Femur (tissue), 1 donor: ENCODE measurements around the gene IL10RA.

Experiments used
- DNase-seq: peaks from one replicate; pipeline ENCODE4 v3.0.0-alpha.2; 2017

Gene IL10RA

DNA sequence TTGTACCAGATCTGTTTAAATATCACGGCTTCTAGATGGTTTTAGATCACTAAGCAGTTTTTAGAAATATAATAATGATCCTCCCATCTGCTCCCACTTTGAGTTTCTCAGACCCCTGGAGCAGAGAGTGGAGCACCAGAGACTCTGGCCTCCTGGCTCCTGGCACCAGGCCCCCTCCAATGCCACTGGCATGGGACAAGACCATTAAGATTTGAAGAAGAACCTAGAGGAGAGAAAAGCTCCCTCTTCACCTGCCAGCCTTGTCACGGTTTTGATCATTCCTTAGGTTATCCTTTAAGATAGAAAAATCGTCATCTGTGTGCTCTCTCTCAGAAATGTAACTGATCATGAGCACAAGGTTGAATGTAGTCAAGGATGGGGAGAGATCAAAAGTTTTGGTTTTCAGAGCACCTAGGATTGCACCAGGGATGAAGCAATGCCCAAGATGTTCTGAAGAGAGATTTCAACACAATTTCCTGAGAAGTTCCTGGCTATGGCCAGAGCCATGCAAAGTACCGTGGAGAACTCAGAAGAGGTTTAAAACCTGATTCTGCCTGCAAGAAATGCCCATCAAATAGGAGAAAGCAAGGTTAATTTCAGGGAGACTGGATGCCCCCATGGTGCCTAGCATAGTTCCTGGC lies 22.2 kb downstream of the IL10RA start:
- no peak for DNase-seq

DNA sequence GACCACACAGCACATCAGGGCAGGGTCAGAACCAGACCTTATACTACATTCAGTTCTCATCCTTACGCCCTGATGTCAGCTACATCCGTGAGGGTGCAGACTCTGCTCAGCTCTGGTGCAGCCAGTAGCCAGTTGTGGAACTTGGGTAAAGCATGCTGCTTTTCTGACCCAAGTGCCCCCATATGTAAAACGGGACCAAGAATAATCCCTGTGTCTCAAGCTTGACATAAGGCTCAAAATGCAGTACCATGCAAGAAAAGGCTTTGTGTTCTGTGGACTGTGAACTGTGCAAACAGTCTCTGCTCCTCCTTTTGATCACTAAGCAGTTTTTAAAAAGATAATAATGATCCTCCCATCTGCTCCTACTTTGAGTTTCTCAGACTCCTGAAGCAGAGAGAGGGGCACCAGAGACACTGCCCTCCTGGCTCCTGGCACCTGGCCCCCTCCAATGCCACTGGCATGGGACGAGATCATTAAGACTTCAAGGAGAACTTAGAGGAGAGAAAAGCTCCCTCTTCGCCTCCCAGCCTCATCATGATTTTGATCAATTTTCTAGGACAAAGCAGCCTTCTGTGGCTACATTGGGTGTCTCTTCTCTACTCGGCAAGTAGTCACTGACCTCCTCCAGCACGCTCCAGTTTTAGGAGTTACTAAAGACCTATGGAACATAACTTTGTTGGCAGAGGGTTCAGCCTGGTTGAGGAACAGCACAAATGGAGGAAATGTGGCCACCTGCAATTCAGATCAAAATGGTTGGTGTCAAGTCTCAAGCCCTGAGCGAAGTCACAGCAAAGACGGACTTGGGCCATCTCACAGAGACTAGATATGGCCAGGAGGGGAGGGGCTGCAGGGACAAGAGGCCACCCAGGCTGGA lies 23.9 kb downstream of the IL10RA start:
- DNase-seq: no peak

DNA sequence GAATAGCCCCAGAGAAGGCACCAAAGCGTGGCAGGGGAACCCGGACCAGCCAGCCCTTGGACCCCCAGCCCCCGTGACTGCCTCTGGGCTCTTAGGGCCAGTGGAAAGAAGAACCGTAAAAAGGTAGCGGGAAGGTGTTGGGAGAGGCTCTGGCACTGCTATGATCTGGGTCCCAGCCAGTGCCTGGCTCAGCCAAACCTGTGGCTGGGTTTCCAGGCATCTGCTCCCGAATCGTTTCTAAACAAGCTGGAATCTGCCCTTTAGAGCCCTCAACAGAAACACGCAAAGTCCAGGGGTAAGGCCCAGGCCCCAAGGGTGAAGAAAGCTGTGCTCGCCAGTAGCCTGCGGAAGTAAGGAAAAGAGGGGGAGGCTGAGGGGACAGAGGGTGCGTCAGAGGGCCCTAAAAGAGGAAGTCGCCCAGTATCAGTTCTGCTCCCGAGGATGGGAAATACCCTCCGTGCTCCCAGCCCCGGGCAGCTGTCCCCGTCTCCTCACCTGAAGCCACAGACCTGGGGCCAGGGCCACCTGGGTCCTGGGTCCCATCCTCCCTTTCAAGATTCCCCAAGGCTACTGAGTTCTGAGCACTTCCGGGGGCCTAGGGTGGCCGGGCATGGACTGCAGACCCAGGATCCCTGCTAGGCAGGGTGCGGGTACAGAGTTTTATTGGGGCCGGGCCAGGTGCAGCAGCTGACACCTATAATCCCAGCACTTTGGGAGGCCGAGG lies 24.7 kb downstream of the IL10RA start:
- DNase-seq: peak; percentile 71

GRCh38 chr11:118012083-118012669 lies 26.0 kb downstream of the IL10RA start:
- no peak for DNase-seq

DNA sequence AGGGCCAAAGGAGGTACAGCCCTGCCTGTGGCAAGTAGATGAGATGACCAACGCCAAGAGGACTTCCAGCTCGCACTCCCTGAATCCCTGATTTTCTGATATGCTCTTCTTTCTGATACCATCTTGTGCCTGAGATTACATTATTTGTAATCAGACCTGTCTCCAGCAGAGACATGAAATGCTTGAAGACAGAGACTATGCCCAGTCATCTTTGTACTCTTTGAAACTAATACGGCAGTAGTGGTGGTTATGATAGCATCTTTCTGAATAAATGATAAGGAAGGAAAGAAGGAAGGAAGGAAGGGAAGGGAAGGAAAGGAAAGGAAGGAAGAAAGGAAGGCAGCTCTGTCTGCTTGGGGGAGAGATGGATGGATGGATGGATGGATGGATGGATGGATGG lies 27.8 kb downstream of the IL10RA start:
- no peak for DNase-seq

- DNase-seq: no peak
Measured at GRCh38 chr11:118015385-118015841, 29.2 kb downstream of the IL10RA start.

- no peak for DNase-seq
Measured at GRCh38 chr11:118016104-118016503, 29.9 kb downstream of the IL10RA start.

DNA sequence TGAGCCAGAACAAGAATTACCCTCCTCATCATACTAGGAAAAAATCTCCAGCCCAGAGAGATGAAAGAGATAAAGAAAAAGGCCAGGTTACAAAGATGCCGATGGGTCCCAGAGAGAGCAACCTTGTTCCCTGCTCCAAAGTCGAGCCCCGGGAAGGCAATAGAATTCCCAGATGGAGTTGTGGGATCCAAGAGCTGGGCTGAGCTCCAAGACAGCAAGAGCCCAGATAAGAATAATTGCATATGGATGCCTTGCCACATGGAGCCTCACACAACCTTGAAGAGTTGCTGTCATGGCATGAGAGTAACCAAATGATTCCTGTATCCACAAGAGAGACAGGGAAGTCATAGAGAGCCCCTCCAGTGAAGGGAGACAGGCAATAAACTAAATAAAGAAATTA lies 30.9 kb downstream of the IL10RA start:
- DNase-seq: no peak

DNA sequence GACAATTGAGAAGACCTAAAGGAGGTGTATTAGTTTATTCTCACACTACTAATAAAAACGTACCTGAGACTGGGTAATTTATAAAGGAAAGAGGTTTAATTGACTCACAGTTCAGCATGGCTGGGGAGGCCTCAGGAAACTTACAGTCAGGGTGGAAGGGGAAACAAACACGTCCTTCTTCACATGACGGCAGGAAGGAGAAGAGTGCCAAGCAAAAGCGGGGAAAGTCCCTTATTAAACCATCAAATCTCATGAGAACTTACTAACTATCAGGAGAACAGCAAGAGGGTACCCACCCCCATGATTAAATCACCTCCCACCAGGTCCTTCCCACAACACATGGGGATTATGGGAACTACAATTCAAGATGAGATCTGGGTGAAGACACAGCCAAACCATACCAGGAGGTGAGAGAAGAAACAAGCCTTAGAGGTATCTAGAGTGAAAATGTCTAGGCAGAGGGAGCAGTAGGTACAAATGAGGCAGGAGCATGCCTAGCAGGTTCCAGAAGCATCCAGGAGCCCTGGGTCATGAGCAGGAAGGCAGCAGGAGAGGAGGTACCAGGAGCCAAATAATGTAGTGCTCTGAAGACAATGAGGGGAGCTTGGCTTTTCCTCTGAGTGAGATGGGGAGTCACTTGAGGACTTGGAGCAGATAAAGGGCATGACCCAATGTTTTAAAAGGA lies 31.6 kb downstream of the IL10RA start:
- no peak for DNase-seq

DNA sequence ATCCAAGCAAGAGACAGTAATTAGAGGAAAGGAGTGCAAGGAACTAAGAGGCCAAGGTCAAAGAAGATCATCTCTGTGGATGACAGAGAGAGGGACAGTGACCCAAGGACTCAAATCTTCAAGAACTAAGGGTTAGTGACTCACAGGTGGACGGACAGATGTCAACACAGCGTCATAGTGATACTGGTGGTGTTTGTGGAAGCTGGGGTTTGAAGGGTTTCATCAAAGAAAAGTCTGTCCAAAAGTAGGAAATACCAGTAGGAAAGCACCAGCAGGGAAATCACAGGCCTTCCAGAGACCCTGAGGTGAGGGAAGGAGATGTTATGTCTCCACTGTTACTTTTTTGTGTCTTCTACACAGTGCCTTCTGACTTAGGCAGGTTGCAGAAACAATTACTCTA lies 32.2 kb downstream of the IL10RA start:
- DNase-seq: no peak

DNA sequence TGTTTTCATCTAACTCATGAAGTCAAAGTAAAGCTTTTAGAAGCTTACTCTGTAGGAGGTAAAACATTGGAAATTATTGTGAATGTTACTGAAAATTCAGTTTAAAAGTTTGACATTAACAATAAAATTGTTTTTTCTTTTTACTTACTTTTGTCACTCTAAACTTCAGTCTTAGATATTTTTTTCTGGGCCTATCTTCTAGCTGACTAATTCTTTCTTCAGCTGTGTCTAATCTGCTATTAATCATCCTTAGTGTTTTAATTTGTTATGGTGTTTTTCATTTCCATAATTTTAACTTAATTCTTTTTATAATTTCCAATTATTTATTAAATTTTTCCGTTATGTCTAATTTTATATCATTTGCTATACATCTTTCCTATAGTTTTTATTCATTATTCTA lies 35.0 kb downstream of the IL10RA start:
- no peak for DNase-seq

GRCh38 chr11:118027694-118028093 lies 41.5 kb downstream of the IL10RA start:
- DNase-seq: no peak

- DNase-seq: no peak
Measured at GRCh38 chr11:118028626-118029025, 42.4 kb downstream of the IL10RA start.

- no peak for DNase-seq
Measured at GRCh38 chr11:118033443-118033842, 47.2 kb downstream of the IL10RA start.

- DNase-seq: no peak
Measured at GRCh38 chr11:118042141-118042540, 55.9 kb downstream of the IL10RA start.

- DNase-seq: no peak
Measured at GRCh38 chr11:118042796-118043195, 56.6 kb downstream of the IL10RA start.

DNA sequence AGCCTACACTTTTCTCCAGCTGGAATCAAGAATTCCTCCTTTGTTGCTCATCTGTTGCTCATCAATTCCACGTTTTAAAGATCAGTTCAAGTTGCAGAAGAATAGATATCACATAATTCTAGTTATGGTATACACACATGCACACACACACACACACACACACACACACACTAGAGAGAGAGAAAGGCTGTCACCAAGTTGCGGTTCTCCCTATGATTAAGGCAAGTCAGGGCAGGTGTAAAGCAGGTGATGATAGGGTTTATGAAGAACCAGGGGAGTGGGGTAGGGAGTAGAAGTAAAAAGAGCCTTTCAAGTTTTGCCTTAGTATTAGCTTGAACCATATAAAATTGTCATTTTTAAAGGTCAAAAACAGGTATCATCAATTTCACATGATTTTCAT lies 59.0 kb downstream of the IL10RA start:
- DNase-seq: no peak

DNA sequence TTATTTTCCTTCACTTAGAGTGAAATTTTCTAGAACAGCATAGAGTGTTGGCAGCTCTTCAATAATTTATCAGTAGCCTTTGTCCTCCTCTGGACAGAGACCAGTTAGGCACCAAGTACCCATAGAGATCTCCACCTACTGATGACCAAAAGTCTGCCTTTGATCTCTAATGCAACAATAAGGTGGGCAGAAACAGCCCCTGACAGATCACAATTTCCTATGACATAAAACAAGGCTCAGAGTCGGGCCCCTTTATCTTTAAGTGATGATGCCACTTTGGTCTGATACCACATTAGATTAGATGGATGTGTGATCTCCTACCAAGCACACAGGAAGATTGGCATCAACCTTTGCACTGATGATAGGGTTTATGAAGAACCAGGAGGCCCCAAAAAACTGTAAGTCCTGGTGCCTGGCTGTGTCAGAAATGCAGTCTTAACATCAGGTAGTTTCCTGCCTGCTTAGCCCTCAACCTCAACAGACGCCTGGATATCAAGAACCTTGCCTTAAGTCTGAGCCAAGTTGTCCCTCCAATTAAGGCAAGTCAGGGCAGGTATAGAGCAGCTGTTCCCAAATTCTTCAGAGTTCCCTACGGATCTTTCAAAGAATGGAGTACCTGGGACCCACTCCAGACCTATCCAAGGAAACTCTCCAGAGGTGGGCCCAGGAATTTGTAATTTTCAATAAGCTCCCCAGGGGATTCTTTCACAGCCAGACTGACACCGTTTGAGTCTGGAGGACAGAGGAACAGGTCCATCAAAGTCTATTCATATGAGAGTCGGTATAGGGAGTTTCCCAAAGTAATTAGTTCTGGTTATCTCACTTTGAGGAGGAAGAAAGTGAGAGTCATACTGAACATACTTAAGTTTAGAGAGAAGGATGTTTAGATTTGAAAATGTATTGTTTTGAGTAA lies 60.1 kb downstream of the IL10RA start:
- DNase-seq: no peak

- DNase-seq: no peak
Measured at GRCh38 chr11:118046964-118047700, 60.9 kb downstream of the IL10RA start.

DNA sequence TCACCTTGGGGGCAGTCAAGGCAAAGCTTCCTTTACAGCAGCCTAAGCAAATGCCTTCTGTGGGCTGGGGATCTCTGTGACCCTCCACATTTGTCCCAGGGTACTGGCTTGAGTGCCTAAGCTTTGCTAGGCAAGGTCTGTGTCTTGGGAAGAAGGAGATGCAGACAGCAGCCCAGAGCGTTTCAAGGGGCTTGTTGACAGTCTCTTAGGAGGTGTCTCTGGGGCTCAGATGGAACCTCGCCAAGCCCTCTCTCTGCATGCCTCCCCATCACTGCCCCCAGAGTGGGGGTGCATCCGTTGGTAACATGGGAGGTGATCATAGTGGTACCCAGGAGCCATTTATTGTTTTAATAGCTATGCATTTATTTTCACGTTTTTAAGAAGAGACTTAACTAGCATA lies 61.6 kb downstream of the IL10RA start:
- DNase-seq: no peak
